H9 (cell line): ENCODE measurements around the gene PLEKHO2. TPM values are rescaled to one million over a fixed set of nuclear protein-coding genes. Genes with fewer than 3 reads are reported as not detected.

ENCODE experiments used
- DNase-seq: peaks from one replicate; pipeline ENCODE4 v3.0.0-alpha.2; 2017
- H2AFZ ChIP-seq: one replicate; pipeline ENCODE4 v1.6.1; 2013; ENCODE audit warnings: mild to moderate bottlenecking, low read length, control low read depth, moderate library complexity
- H2AK5ac ChIP-seq: 2 replicates; pipeline ENCODE4 v1.6.1; 2013; ENCODE audit warnings: low read length, control low read depth, mixed read lengths; ENCODE audit not compliant: insufficient read length
- H2BK120ac ChIP-seq: one replicate; pipeline ENCODE4 v1.6.1; 2013; ENCODE audit warnings: low read depth, mild to moderate bottlenecking, low read length, control low read depth, inconsistent platforms; ENCODE audit not compliant: poor library complexity, severe bottlenecking
- H2BK12ac ChIP-seq: 2 replicates; pipeline ENCODE4 v1.6.1; 2013; ENCODE audit warnings: low read length, control low read depth, mixed read lengths, low read depth; ENCODE audit not compliant: insufficient read length
- H2BK15ac ChIP-seq: 2 replicates; pipeline ENCODE4 v1.6.1; 2013; ENCODE audit warnings: low read depth, low read length, control low read depth
- H2BK20ac ChIP-seq: one replicate; pipeline ENCODE4 v1.6.1; 2013; ENCODE audit warnings: low read depth, mild to moderate bottlenecking, low read length, control low read depth, inconsistent platforms; ENCODE audit not compliant: poor library complexity, severe bottlenecking
- H2BK5ac ChIP-seq: 2 replicates; pipeline ENCODE4 v1.6.1; 2013; ENCODE audit warnings: low read length, control low read depth, mixed read lengths; ENCODE audit not compliant: insufficient read length
- H3K14ac ChIP-seq: 2 replicates; pipeline ENCODE4 v1.6.1; 2013; ENCODE audit warnings: low read length, control low read depth; ENCODE audit not compliant: insufficient read depth
- H3K18ac ChIP-seq: 2 replicates; pipeline ENCODE4 v1.6.1; 2013; ENCODE audit warnings: low read depth, mild to moderate bottlenecking, mixed read lengths, low read length, control low read depth; ENCODE audit not compliant: insufficient read length
- H3K23ac ChIP-seq: 2 replicates; pipeline ENCODE4 v1.6.1; 2013; ENCODE audit warnings: low read length, control low read depth, mixed read lengths, low read depth; ENCODE audit not compliant: insufficient read length
- H3K23me2 ChIP-seq: 2 replicates; pipeline ENCODE4 v1.6.1; 2013; ENCODE audit warnings: low read depth, mild to moderate bottlenecking, mixed read lengths, low read length, control low read depth; ENCODE audit not compliant: insufficient read length, poor library complexity, severe bottlenecking
- H3K27ac ChIP-seq: 2 replicates; pipeline ENCODE4 v1.5.1; 2013; ENCODE audit warnings: low read length, control low read depth, mixed read lengths, low read depth; ENCODE audit not compliant: insufficient read length
- H3K27me3 ChIP-seq: 2 replicates; pipeline ENCODE4 v1.6.1; 2013; ENCODE audit warnings: low read length, control low read depth, inconsistent platforms; ENCODE audit not compliant: insufficient read depth
- H3K4ac ChIP-seq: 2 replicates; pipeline ENCODE4 v1.6.1; 2013; ENCODE audit warnings: low read depth, mild to moderate bottlenecking, control low read depth, inconsistent platforms, low read length, moderate library complexity
- H3K4me1 ChIP-seq: 2 replicates; pipeline ENCODE4 v1.6.1; 2013; ENCODE audit warnings: low read length, control low read depth, inconsistent platforms; ENCODE audit not compliant: insufficient read depth
- H3K4me2 ChIP-seq: 2 replicates; pipeline ENCODE4 v1.6.1; 2013; ENCODE audit warnings: low read length, control low read depth, mixed read lengths; ENCODE audit not compliant: insufficient read length, insufficient read depth
- H3K56ac ChIP-seq: 2 replicates; pipeline ENCODE4 v1.6.1; 2013; ENCODE audit warnings: low read depth, mild to moderate bottlenecking, mixed read lengths, low read length, control low read depth; ENCODE audit not compliant: insufficient read length
- H3K79me1 ChIP-seq: 2 replicates; pipeline ENCODE4 v1.6.1; 2013; ENCODE audit warnings: low read depth, mild to moderate bottlenecking, moderate library complexity, low read length, control low read depth, inconsistent platforms; ENCODE audit not compliant: insufficient read depth, poor library complexity, severe bottlenecking
- H3K79me2 ChIP-seq: 2 replicates; pipeline ENCODE4 v1.6.1; 2013; ENCODE audit warnings: low read length, control low read depth, inconsistent platforms; ENCODE audit not compliant: insufficient read depth
- H3K9ac ChIP-seq: 2 replicates; pipeline ENCODE4 v1.6.1; 2013; ENCODE audit warnings: low read length, control low read depth, mixed read lengths; ENCODE audit not compliant: insufficient read length; ENCODE audit errors: extremely low read depth
- H3K9me3 ChIP-seq: one replicate; pipeline ENCODE4 v1.6.1; 2013; ENCODE audit warnings: low read depth, low read length, inconsistent platforms; ENCODE audit not compliant: control insufficient read depth
- H3T11ph ChIP-seq: one replicate; pipeline ENCODE4 v1.6.1; 2013; ENCODE audit warnings: mild to moderate bottlenecking, low read length, control low read depth, inconsistent platforms
- H4K20me1 ChIP-seq: one replicate; pipeline ENCODE4 v1.6.1; 2013; ENCODE audit not compliant: control insufficient read depth, insufficient read length, insufficient read depth
- H4K5ac ChIP-seq: 2 replicates; pipeline ENCODE4 v1.6.1; 2013; ENCODE audit warnings: low read depth, mild to moderate bottlenecking, mixed read lengths, low read length, control low read depth; ENCODE audit not compliant: insufficient read length
- H4K8ac ChIP-seq: replicated peaks from 2 replicates; pipeline ENCODE4 v1.6.1; 2013; ENCODE audit warnings: low read length, control low read depth, mixed read lengths, low read depth; ENCODE audit not compliant: insufficient read length
- H4K91ac ChIP-seq: 2 replicates; pipeline ENCODE4 v1.6.1; 2013; ENCODE audit warnings: low read depth, mild to moderate bottlenecking, moderate library complexity, mixed read lengths, low read length, control low read depth; ENCODE audit not compliant: insufficient read length
- H3K27ac Mint-ChIP-seq, 3 experiments: 2 replicates in 2 of 3; 3 replicates in 1 of 3; pipeline ENCODE4 v1.8.0; 2020 to 2021; ENCODE audit warnings: mixed read lengths in 3 of 3, mild to moderate bottlenecking in 1 of 3, moderate library complexity in 1 of 3
- H3K27me3 Mint-ChIP-seq: 2 replicates; pipeline ENCODE4 v1.8.0; 2021; ENCODE audit warnings: low read depth, mild to moderate bottlenecking, moderate library complexity, mixed read lengths
- H3K36me3 Mint-ChIP-seq, 3 experiments: 2 replicates in 2 of 3; 3 replicates in 1 of 3; pipeline ENCODE4 v1.8.0; 2020 to 2021; ENCODE audit warnings: low read depth in 3 of 3, mixed read lengths in 3 of 3; ENCODE audit not compliant: insufficient read depth in 1 of 3
- H3K4me1 Mint-ChIP-seq, 2 experiments: 2 replicates each; pipeline ENCODE4 v1.8.0; 2020; ENCODE audit warnings: mixed read lengths in 2 of 2
- H3K4me3 Mint-ChIP-seq, 2 experiments: 2 replicates in 1 of 2; 3 replicates in 1 of 2; pipeline ENCODE4 v1.8.0; 2020 to 2021; ENCODE audit warnings: mild to moderate bottlenecking in 2 of 2, mixed read lengths in 2 of 2, moderate library complexity in 1 of 2
- H3K9me3 Mint-ChIP-seq, 2 experiments: 2 replicates in 1 of 2; 3 replicates in 1 of 2; pipeline ENCODE4 v1.8.0; 2020; ENCODE audit warnings: mild to moderate bottlenecking in 2 of 2, mixed read lengths in 2 of 2, moderate library complexity in 1 of 2
- WGBS: extraction: QIAGEN DNeasy Blood & Tissue Kit; methylation state at CpG from one replicate; pipeline ENCODE4 v1.1.7; 2013; ENCODE audit warnings: missing lambda C conversion rate, low lambda C conversion rate, mixed read lengths; ENCODE audit not compliant: insufficient read length; ENCODE audit errors: extremely low coverage; 5-methylcytosine and 5-hydroxymethylcytosine counted together
- total RNA-seq: library from RNA; stranded (reverse); gene quantifications from 2 replicates; pipeline ENCODE4 v1.2.1, GENCODE V29; 2021
- TF ChIP-seq, protein P1 (sequence below): fragments of 200-600 bp; sonication (generic); conservative IDR thresholded peaks from 3 replicates; pipeline ENCODE4 v1.8.0; 2021; ENCODE audit warnings: antibody characterized with exemption, mild to moderate bottlenecking

Gene PLEKHO2
- total RNA-seq, 1 experiment from 2014 or later: 18.1 TPM

DNA sequence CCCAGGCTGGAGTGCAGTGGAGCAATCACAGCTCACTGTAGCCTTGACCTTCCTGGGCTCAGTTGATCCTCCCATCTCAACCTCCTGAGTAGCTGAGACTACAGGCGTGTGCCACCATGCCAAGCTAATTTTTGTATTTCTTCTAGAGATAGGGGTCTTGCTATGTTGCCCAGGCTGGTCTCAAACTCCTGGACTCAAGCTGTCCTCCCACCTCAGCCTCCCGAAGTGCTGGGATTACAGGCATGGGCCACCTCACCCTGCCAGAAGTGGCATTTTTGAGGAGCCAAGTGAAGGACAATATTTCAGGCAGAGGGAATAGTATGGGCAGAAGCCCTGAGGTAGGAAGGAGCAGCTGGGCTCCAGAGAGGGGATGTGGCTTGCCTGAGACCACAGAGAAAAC is 74.7 kb downstream of the PLEKHO2 start:
- Histone ChIP-seq H4K8ac (no peak overlapping the region), H3K23ac (no peak overlapping the region), H3K79me1 (no peaks in the 10 kb centered on the region), H3K79me2 (no peaks in the 10 kb centered on the region), H2BK15ac (no peak overlapping the region), H3K27me3 (no peaks in the 10 kb centered on the region; the same call in 1 of the 2 replicates), H3K4me1 (peaks cover 10% of the 10 kb centered on the region; the same call in 1 of the 2 replicates), H3K23me2 (peaks cover 7% of the 10 kb centered on the region), H3K27ac (no peak overlapping the region), H3K4me2 (no peak overlapping the region), H3K14ac (no peak overlapping the region), H4K20me1 (no peaks in the 10 kb centered on the region), H2BK5ac (no peak overlapping the region), H3K9me3 (no peaks in the 10 kb centered on the region), H3K56ac (no peak overlapping the region), H4K5ac (no peak overlapping the region), H3K4ac (no peak overlapping the region), H3K9ac (no peak overlapping the region), H4K91ac (no peak overlapping the region), H3T11ph (no peak overlapping the region), H3K18ac (no peak overlapping the region), H2AFZ (no peak overlapping the region), H2BK12ac (no peak overlapping the region), H2BK20ac (no peak overlapping the region), H2BK120ac (no peak overlapping the region), H2AK5ac (no peak overlapping the region)
- Mint-ChIP-seq H3K9me3 (no peaks in the 10 kb centered on the region), H3K4me3 (no peak overlapping the region), H3K4me1 (peaks cover 40 to 53% of the 10 kb centered on the region in 2 experiments), H3K36me3 (peaks cover 0 to 4% (median 2%) of the 10 kb centered on the region in 3 experiments; a peak in 1 of 7 replicates), H3K27ac (no peak overlapping the region), H3K27me3 (peaks cover 36% of the 10 kb centered on the region)
- no CpG with 5 or more reads among the region's 2 CpGs for WGBS
- no peak for DNase-seq
- TF ChIP-seq, protein P1, sequence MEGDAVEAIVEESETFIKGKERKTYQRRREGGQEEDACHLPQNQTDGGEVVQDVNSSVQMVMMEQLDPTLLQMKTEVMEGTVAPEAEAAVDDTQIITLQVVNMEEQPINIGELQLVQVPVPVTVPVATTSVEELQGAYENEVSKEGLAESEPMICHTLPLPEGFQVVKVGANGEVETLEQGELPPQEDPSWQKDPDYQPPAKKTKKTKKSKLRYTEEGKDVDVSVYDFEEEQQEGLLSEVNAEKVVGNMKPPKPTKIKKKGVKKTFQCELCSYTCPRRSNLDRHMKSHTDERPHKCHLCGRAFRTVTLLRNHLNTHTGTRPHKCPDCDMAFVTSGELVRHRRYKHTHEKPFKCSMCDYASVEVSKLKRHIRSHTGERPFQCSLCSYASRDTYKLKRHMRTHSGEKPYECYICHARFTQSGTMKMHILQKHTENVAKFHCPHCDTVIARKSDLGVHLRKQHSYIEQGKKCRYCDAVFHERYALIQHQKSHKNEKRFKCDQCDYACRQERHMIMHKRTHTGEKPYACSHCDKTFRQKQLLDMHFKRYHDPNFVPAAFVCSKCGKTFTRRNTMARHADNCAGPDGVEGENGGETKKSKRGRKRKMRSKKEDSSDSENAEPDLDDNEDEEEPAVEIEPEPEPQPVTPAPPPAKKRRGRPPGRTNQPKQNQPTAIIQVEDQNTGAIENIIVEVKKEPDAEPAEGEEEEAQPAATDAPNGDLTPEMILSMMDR: no peak
